WTC11 (cell line): ENCODE data around the gene PISD.

Experiments used
- ATF2 ChIP-seq: sonication (generic); formaldehyde crosslinking; IDR thresholded peaks from 2 replicates; pipeline ENCODE4 v1.8.1; 2022; ENCODE audit warnings: low read depth, missing genetic modification reagents, borderline replicate concordance
- ATF3 ChIP-seq: sonication (generic); formaldehyde crosslinking; conservative IDR thresholded peaks from 2 replicates; pipeline ENCODE4 v1.8.1; 2022; ENCODE audit warnings: mild to moderate bottlenecking, missing genetic modification reagents
- E2F4 ChIP-seq: sonication (generic); formaldehyde crosslinking; IDR thresholded peaks from 2 replicates; pipeline ENCODE4 v1.8.1; 2022; ENCODE audit warnings: low read depth, mild to moderate bottlenecking, moderate library complexity, missing genetic modification reagents, borderline replicate concordance
- ELF4 ChIP-seq: sonication (generic); formaldehyde crosslinking; IDR thresholded peaks from 2 replicates; pipeline ENCODE4 v1.8.1; 2022; ENCODE audit warnings: low read depth, mild to moderate bottlenecking, moderate library complexity, missing genetic modification reagents
- KAT7 ChIP-seq: sonication (generic); formaldehyde crosslinking; IDR thresholded peaks from 2 replicates; pipeline ENCODE4 v1.8.1; 2023; ENCODE audit warnings: missing genetic modification reagents, mild to moderate bottlenecking, borderline replicate concordance
- MAX ChIP-seq: sonication (generic); formaldehyde crosslinking; IDR thresholded peaks from 2 replicates; pipeline ENCODE4 v1.8.0; 2022; ENCODE audit warnings: mild to moderate bottlenecking, missing genetic modification reagents
- NR2C2 ChIP-seq: sonication (generic); formaldehyde crosslinking; IDR thresholded peaks from 2 replicates; pipeline ENCODE4 v1.8.0; 2022; ENCODE audit warnings: mild to moderate bottlenecking, missing genetic modification reagents
- ZNF263 ChIP-seq: sonication (generic); formaldehyde crosslinking; IDR thresholded peaks from 2 replicates; pipeline ENCODE4 v1.8.1; 2022; ENCODE audit warnings: low read depth, mild to moderate bottlenecking, moderate library complexity, missing genetic modification reagents
- TF ChIP-seq, protein P1 (sequence below): fragments of 200-600 bp; IDR thresholded peaks from 2 replicates; pipeline ENCODE4 v1.8.0; 2022; ENCODE audit warnings: antibody characterized with exemption
- TF ChIP-seq, protein P2 (sequence below): sonication (generic); formaldehyde crosslinking; IDR thresholded peaks from 2 replicates; pipeline ENCODE4 v1.8.1; 2023; ENCODE audit warnings: mild to moderate bottlenecking, missing genetic modification reagents, moderate library complexity

DNA sequence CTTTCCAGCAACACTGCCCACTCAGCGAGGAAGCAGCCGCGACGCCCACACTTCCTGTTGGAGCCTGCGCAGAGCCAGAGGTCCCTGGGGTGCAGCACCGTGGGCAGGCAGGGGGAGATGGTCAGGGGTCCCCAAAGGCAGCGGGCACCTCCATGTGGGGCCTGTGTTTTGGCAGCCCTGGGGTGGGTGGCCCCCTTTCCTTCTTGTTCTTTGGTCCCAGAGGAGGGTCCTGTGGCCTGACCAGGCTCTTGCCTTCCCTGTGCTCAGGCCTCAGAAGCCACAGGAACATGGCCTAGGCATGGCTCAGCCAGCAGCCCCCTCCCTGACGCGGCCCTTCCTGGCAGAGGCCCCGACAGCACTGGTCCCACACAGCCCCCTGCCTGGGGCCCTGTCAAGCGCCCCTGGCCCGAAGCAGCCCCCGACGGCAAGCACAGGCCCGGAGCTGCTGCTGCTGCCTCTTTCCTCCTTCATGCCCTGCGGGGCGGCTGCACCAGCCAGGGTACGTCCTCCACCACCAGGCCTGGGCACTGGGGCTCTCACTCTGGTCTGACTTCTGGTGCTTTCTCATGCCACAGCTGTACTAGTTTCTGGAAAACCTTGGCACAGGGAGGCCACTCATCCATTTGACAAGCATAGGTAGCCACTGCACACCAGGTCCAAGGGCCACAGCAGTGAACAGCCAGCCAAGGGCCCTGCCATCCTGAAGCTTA lies 47.1 kb downstream of the PISD start:
- TF ChIP-seq, protein P1, sequence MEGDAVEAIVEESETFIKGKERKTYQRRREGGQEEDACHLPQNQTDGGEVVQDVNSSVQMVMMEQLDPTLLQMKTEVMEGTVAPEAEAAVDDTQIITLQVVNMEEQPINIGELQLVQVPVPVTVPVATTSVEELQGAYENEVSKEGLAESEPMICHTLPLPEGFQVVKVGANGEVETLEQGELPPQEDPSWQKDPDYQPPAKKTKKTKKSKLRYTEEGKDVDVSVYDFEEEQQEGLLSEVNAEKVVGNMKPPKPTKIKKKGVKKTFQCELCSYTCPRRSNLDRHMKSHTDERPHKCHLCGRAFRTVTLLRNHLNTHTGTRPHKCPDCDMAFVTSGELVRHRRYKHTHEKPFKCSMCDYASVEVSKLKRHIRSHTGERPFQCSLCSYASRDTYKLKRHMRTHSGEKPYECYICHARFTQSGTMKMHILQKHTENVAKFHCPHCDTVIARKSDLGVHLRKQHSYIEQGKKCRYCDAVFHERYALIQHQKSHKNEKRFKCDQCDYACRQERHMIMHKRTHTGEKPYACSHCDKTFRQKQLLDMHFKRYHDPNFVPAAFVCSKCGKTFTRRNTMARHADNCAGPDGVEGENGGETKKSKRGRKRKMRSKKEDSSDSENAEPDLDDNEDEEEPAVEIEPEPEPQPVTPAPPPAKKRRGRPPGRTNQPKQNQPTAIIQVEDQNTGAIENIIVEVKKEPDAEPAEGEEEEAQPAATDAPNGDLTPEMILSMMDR = no peak
- TF ChIP-seq ELF4 (no peak), ZNF263 (CRISPR knock-in tag) (no peak), MAX (CRISPR knock-in tag) (no peak), ATF3 (CRISPR knock-in tag) (no peak), NR2C2 (no peak), KAT7 (CRISPR knock-in tag) (no peak), E2F4 (CRISPR knock-in tag) (no peak), ATF2 (CRISPR knock-in tag) (no peak)
- TF ChIP-seq, protein P2, sequence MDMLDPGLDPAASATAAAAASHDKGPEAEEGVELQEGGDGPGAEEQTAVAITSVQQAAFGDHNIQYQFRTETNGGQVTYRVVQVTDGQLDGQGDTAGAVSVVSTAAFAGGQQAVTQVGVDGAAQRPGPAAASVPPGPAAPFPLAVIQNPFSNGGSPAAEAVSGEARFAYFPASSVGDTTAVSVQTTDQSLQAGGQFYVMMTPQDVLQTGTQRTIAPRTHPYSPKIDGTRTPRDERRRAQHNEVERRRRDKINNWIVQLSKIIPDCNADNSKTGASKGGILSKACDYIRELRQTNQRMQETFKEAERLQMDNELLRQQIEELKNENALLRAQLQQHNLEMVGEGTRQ = no peak
